ENCODE results near the gene SERPINB3.
"Not testable (repeated sequence)": the region's sequence is repeated elsewhere in the genome, so short reads cannot be mapped to it uniquely, and the experiment has no call there.

Gene SERPINB3

DNA sequence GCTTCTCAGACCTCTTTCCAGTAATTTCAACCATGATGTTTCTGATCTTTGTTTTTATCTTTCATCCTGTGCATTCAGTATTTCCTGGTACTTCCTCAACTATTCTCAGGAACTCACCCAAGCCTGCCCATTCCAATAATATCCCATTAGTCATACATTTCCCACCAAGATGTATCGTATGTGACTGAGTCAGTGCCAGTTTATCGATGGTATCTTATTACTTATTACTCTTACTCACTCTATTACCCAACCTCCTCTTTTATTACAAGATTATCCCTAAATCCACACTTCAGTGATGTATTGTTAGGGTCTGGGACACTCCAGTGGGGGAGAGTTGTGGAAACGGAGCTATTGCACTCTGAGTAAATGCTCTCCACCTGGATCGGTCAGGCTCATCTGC lies 2.8 kb downstream of the SERPINB3 start:
- not testable (repeated sequence) for H3K4me3 ChIP-seq (ENCODE audit: low read depth, low read length)
- DNase-seq (ENCODE audit: low read depth), result peak; percentile 52

DNA sequence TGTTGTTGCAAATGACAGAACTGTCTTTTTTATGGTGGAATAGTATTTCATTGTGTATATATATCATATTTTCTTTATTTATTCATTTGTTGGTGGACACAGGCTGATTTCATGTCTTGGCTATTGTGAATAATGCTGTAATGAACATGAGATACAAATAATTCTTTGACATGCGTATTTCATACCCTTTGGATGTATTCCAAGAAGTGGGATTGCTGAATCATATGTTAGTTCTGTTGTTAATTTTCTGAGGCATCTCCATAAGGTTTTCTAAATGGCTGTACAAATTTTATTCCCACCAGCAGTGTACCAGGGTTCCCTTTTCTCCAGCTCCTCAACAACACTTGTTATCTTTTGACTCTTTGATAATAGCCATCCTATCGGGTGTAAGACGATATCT lies 11.4 kb downstream of the SERPINB3 start:
- DNase-seq (ENCODE audit: low read depth), result peak; percentile 51
- H3K4me3 ChIP-seq (ENCODE audit: low read depth, low read length), result not testable (repeated sequence)

DNA sequence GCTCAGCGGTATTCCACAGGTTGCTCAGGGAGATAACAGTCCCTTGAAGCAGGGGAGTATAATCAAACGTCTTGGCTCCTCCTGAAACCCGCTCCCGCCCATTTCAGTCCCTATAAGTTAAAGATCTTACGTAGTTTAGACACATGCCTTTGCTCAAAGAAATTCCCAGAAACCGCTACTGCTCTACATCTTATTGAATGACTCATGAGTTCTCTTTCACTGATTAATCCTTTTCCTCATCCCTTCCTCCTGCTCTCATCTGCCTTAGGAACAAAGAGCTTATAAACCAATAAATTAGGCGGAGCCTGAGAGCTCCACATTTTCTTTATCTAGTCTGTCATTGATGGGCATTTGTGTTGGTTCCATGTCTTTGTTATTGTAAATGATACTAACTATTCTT lies 13.5 kb downstream of the SERPINB3 start:
- DNase-seq (ENCODE audit: low read depth), result peak; percentile 39
- no peak overlapping the region for H3K4me3 ChIP-seq (ENCODE audit: low read depth, low read length)

DNA sequence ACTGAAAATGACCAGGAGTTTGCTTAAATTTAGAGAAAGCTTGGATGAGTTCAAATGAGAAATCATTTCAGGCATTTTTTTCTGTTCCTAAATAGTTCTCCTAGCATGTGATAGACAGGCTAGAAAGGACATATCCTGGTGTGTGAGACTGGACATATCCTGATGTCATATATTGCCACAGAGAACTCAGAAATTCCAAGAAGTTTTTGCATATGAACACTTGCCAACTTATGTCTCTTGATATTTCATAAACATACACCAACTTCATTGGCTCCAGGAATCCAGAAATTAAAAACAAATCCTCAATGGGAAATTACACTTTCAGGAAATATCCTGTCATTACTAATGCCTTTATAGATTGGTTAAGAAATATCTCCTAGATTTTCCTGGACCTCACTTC lies 14.8 kb downstream of the SERPINB3 start:
- H3K4me3 ChIP-seq (ENCODE audit: low read depth, low read length), result no peak overlapping the region
- DNase-seq (ENCODE audit: low read depth), result peak; percentile 20

DNA sequence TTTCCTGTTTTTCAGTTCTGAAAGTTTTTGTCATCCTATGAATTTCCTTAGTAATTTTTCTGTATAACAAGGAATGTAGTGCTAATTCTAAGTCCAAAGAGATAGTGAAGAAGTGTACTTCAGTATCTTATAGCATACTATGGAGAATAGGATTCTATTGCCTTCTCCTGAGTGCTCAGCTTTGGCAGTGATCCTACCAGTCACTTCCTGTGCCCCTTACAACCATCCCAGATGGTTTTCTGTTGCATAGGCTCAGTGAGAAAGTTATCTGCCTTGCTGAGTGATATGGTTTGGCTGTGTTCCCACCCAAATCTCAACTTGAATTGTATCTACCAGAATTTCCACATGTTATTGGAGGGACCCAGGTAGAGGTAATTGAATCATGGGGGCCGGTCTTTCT lies 17.0 kb downstream of the SERPINB3 start:
- H3K4me3 ChIP-seq (ENCODE audit: low read depth, low read length); DNase-seq (ENCODE audit: low read depth): not testable (repeated sequence)

DNA sequence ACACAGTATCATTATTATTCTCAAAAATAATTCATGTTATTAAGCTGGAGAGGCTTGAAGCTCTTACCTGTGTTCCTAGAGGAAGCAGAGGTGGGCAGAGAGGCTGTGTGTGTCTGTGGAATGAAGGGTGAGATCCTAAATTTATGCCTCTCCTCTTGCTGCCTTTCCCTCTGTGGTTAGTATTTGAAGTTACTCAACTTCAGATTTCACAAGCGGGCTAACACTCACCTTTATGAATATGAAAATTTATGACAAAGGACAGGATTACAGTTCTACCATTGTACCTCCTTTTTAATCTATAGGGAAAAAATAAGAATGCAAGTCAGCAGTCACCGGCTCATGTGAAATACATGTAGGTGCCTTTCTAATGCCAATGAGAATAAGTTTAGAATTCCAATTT lies 17.6 kb downstream of the SERPINB3 start, which contains the start of gene SERPINB4:
Gene SERPINB4, minus strand, starts transcription at position 115 of the 400 bp plus-strand sequence. CDS start 679 bp downstream, outside the sequence.
- H3K4me3 ChIP-seq (ENCODE audit: low read depth, low read length); DNase-seq (ENCODE audit: low read depth): not testable (repeated sequence)

DNA sequence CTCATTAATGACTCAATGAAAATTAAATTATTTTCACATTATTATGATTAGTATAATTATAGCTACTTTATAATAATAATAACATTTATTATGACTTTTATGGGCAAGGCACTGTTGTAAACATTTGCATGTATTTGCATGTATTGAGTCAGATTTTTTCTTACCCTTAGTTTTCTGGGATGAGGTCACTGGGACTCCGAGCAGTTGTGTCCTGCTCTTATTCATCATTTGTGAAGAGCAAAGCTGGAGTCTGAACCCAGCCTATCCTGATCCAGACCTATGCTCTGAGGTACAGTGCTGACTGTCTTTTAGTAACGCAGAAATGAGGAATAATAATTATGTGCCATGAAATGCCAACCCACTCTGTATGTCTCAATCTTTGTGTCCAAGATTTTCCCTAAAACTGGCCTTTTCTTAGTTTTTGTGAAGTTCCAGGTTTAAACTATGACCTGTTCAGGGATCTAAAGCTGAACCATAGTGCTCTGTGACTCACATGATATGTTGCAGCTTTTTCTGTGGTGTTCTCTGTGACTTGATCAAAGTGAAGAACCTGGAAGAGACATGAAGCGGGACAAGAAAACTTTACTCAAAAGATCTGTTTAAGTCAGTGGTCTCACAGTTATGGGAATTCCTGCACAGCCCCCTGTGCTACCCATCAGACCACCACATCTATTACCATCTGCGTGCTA lies 18.9 kb downstream of the SERPINB3 start:
- H3K4me3 ChIP-seq (ENCODE audit: low read depth, low read length); DNase-seq (ENCODE audit: low read depth): not testable (repeated sequence)

DNA sequence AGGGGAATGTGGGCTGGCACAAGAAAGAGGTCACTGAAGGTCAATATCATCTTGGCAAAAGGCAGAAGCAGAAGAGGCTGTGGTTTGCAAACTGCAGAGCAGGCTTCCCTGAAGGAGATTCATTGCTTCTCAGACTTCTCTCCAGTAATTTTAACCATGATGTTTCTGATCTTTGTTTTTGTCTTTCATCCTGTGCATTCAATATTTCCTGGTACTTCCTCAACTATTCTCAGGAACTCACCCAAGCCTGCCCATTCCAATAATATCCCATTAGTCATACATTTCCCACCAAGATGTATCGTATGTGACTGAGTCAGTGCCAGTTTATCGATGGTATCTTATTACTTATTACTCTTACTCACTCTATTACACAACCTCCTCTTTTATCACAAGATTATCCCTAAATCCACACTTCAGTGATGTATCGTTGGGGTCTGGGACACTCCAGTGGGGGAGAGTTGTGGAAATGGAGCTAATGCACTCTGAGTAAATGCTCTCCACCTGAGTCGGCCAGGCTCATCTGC lies 20.5 kb downstream of the SERPINB3 start:
- DNase-seq (ENCODE audit: low read depth), result peak; percentile 41
- not testable (repeated sequence) for H3K4me3 ChIP-seq (ENCODE audit: low read depth, low read length)

DNA sequence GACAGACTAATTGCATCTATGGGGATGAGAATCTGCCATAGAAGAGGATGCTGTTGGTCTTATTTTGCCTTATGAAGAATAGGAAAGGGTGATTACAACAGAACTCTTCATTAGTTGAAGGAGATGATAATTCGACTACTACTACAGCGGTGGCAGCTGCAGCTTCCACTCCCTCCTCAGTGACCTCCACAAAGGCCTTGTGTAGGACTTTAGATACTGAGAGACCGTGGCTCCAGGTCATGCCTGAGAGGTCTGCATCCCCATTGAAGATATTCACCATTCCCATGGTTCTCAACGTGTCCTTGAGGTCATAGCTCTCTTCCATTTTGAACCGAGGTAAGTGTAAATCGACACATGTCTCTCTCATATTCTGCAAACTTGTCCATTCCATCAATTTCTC lies 24.0 kb downstream of the SERPINB3 start:
- H3K4me3 ChIP-seq (ENCODE audit: low read depth, low read length), result no peak overlapping the region
- DNase-seq (ENCODE audit: low read depth), result no peak

DNA sequence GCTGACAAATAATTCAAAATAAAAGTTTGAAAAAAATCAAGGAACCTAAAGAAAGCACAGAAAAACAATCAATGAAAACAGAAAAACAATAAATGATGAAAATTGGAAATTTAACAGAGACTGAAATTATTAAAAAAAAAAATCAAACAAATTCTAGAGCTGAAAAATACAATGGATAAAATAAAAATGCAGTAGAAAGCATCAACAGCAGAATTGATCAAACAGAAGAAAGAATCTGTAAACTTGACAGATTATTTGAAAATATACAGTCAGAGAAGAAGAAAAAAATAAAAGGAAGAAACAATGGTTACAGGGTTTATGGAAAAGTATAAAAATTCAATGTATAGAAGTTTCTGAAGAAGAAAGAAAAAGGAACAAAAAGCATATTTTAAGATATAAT lies 33.9 kb downstream of the SERPINB3 start:
- DNase-seq (ENCODE audit: low read depth), result no peak
- H3K4me3 ChIP-seq (ENCODE audit: low read depth, low read length), result no peak overlapping the region

DNA sequence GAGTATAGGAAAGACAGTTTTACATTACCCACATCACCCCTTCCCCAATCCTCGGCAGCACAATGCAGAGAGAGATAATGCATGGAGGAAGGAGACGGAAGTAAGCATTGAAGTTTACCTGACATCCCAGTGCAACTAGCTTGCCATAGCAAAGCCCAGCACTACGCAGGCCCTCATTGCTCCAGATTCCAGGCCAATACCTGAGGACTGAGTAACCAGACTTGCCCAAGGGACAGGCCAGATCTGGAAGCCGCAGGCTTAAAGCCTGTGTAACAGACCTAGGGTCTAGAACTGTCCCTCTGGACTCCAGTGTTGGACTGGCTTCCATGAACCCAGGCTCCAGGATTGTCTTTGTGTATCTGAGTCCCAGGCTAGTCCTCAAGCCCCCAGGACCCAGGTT lies 35.3 kb downstream of the SERPINB3 start:
- DNase-seq (ENCODE audit: low read depth), result no peak
- H3K4me3 ChIP-seq (ENCODE audit: low read depth, low read length), result no peak overlapping the region

DNA sequence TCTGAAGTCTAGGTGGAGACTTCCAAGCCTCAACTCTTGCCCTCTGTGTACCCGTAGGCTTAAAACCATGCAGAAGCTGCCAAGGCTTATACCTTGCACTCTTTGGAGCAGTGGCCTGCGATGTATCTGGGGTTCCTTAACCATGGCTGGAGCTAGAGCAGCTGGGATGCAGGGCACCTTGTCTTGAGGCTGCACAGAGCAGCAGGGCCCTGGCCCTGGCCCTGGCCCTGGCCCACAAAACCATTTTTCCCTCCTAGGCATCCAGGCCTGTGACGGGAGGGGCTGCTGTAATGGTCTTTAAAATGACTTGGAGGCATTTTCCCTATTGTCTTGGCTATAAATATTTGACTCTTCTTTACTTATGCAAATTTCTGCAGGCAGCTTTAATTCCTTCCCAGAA lies 36.8 kb downstream of the SERPINB3 start:
- no peak for DNase-seq (ENCODE audit: low read depth)
- H3K4me3 ChIP-seq (ENCODE audit: low read depth, low read length), result no peak overlapping the region

DNA sequence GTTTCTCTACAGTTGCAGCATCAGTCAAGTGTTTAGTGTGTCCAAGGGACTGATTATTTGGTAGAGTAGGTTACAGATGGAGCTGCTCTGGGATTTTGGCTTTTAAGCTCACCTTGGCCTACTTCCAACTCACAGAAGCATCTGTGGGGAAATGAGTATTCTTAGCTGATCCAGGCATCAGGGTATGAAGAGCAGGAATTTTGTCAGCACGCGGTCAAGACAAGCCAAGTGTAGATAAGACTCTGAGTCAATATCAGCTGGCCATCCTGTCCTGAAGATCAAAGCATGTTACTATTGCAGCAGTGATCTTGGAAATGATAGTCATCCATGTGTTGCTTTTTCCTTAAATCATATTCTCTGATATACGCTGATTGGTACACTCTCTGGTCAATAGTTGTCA lies 42.0 kb downstream of the SERPINB3 start:
- no peak overlapping the region for H3K4me3 ChIP-seq (ENCODE audit: low read depth, low read length)
- no peak for DNase-seq (ENCODE audit: low read depth)

DNA sequence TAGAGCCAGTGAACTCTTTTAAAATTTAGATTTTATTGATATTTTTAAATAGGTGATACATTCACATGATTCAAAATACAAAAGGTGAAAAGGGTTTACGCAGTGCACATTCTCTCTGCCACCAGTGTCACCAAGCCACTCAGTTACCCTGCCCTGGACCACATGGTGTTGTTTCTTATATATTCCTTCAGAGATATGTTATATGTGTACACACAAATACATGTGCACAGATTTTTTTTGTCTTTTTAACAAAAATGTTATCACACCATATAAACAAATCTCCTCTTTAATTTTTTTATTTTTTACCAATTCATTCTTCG lies 43.8 kb downstream of the SERPINB3 start:
- no peak for DNase-seq (ENCODE audit: low read depth)

DNA sequence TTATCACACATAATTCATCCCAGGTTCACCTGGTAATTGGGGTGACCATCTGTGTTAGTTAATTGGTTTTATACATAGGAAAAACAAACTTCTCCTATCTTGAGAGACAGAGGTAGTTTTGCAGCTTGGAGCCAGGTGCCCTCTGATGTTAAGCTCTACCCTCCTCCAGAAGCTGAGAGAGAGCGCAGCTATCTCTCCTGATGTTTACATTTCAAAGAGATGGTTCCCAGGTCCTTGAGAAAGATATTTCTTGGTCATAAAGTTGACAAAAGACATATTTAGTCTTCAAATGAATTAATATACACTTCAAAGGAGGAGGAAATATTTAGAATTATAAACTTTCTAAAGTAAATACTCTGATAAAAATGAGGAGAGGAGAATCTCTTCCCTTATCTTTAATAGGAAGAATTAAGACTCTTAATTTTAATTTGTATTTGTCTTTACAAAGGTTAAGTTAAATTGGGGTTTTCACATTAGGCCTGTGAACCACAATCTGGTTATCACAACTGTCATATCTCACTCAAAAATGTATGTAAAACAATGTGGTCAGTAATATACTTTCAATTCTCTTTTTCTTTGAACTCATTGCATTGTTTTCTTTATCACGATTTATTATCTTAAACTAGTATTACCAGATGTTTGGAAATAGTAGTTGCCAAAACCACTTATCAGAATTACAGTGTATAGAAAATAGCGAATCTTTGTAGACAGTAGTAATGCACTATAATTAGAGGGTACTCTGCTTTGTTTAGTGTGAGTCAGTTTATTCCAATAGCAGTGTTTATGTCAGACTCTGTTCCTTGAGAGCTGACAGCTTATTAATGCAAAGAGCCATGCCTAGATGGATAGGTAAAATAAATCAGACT lies 44.4 kb downstream of the SERPINB3 start:
- no peak for DNase-seq (ENCODE audit: low read depth)
- no peak overlapping the region for H3K4me3 ChIP-seq (ENCODE audit: low read depth, low read length)

More for the DNA sequence above, 43.8 kb downstream of the SERPINB3 start:
- no peak overlapping the region for H3K4me3 ChIP-seq (ENCODE audit: low read depth, low read length)

DNA sequence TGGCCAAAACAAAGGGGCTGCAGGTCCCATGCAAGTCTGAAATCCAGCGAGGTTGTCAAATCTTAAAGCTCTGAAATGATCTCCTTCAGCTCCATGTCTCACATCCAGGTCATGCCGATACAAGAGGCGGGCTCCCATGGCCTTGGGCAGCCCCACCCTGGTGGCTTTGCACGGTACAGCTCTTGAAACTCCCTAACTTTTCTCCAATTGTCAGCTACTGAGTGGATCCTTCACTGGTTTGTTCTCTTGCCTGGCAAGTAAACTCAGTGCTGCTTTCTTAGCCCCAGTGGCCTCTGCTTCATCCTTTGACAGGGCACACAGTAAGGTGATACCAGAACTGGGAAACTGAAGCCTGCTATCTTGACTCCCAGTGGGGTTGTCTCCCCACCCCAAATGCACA lies 48.3 kb downstream of the SERPINB3 start:
- H3K4me3 ChIP-seq (ENCODE audit: low read depth, low read length), result no peak overlapping the region
- no peak for DNase-seq (ENCODE audit: low read depth)

DNA sequence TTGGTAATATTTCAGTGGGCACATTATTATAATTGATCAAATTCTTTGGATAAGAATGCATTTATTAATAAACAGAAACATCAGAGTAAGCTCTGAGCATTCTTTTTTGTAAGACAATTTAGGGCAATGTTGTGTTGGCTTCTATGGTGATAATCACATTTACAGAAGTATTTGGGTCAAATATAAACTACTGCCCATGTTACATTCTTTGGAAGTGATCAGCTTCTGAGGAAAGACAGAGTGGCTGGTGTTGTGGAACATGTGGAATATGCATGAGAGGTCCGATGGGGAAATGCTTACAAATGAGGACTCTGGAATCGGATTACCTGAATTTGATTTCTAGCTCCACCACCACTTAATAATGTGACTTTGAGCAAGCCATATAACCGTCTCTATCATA lies 55.2 kb downstream of the SERPINB3 start:
- no peak for DNase-seq (ENCODE audit: low read depth)
- no peak overlapping the region for H3K4me3 ChIP-seq (ENCODE audit: low read depth, low read length)
